Astrocyte (in vitro differentiated cells and primary cell): ENCODE measurements around the gene CDK5RAP2. TPM values are rescaled to one million over a fixed set of nuclear protein-coding genes. Genes with fewer than 3 reads are reported as not detected.

Experiments
- DNase-seq: peaks from one replicate; pipeline ENCODE4 v3.0.0-alpha.2; 2010; ENCODE audit warnings: low read depth
- FAIRE-seq: peaks from 2 replicates; lab custom pipeline; 2011; peaks lifted over from hg19 to GRCh38; lab: Jason Lieb, UNC
- H2AFZ ChIP-seq: 2 replicates; pipeline ENCODE4 v1.6.0; 2012; ENCODE audit warnings: low read depth, low read length, inconsistent platforms
- H3K27ac ChIP-seq: 2 replicates; pipeline ENCODE4 v1.5.1; 2011; ENCODE audit warnings: low read depth, low read length, inconsistent platforms
- H3K27me3 ChIP-seq: 2 replicates; pipeline ENCODE4 v1.6.0; 2011; ENCODE audit warnings: low read length, inconsistent platforms; ENCODE audit not compliant: insufficient read depth
- H3K36me3 ChIP-seq: 2 replicates; pipeline ENCODE4 v1.5.1; 2011; ENCODE audit warnings: low read length, inconsistent platforms; ENCODE audit not compliant: insufficient read depth
- H3K4me1 ChIP-seq: 2 replicates; pipeline ENCODE4 v1.5.1; 2011; ENCODE audit warnings: low read length, inconsistent platforms; ENCODE audit not compliant: insufficient read depth
- H3K4me2 ChIP-seq: 2 replicates; pipeline ENCODE4 v1.6.0; 2012; ENCODE audit warnings: low read length, inconsistent platforms
- H3K4me3 ChIP-seq: 2 replicates; pipeline ENCODE4 v1.5.1; 2011; ENCODE audit warnings: low read depth, mild to moderate bottlenecking, low read length, inconsistent platforms; ENCODE audit not compliant: insufficient read depth
- H3K79me2 ChIP-seq: 2 replicates; pipeline ENCODE4 v1.6.0; 2012; ENCODE audit warnings: mild to moderate bottlenecking, low read length, inconsistent platforms; ENCODE audit not compliant: insufficient read depth
- H3K9ac ChIP-seq: 2 replicates; pipeline ENCODE4 v1.6.0; 2012; ENCODE audit warnings: mild to moderate bottlenecking, low read length, inconsistent platforms
- H3K9me3 ChIP-seq: 2 replicates; pipeline ENCODE4 v1.5.1; 2012; ENCODE audit warnings: low read depth, mild to moderate bottlenecking, low read length, inconsistent platforms; ENCODE audit not compliant: insufficient read depth
- H4K20me1 ChIP-seq: 2 replicates; pipeline ENCODE4 v1.6.0; 2012; ENCODE audit warnings: low read length, inconsistent platforms; ENCODE audit not compliant: insufficient read depth
- H3K27ac Mint-ChIP-seq: one replicate; pipeline ENCODE4 v1.8.0; 2021; ENCODE audit warnings: mild to moderate bottlenecking, mixed read lengths; ENCODE audit not compliant: unreplicated experiment
- H3K27me3 Mint-ChIP-seq: one replicate; pipeline ENCODE4 v1.8.0; 2021; ENCODE audit warnings: low read depth, mixed read lengths; ENCODE audit not compliant: unreplicated experiment
- H3K36me3 Mint-ChIP-seq: one replicate; pipeline ENCODE4 v1.8.0; 2021; ENCODE audit warnings: low read depth, mixed read lengths; ENCODE audit not compliant: unreplicated experiment
- H3K4me1 Mint-ChIP-seq: one replicate; pipeline ENCODE4 v1.8.0; 2021; ENCODE audit warnings: low read depth, mixed read lengths; ENCODE audit not compliant: unreplicated experiment
- H3K4me3 Mint-ChIP-seq: one replicate; pipeline ENCODE4 v1.8.0; 2021; ENCODE audit warnings: mild to moderate bottlenecking, moderate library complexity, mixed read lengths; ENCODE audit not compliant: unreplicated experiment
- H3K9me3 Mint-ChIP-seq: one replicate; pipeline ENCODE4 v1.8.0; 2021; ENCODE audit warnings: mild to moderate bottlenecking, mixed read lengths; ENCODE audit not compliant: unreplicated experiment
- CTCF ChIP-seq: IDR thresholded peaks from 2 replicates; pipeline ENCODE4 v1.5.1; 2011; ENCODE audit warnings: low read depth, mild to moderate bottlenecking, inconsistent platforms, low read length, moderate library complexity; ENCODE audit not compliant: insufficient read depth
- EZH2 ChIP-seq: IDR thresholded peaks from 2 replicates; pipeline ENCODE4 v1.6.1; 2012; ENCODE audit warnings: mild to moderate bottlenecking, low read length, inconsistent platforms; ENCODE audit not compliant: insufficient read depth
- total RNA-seq: library from RNA; stranded (reverse); gene quantifications from 2 replicates; pipeline ENCODE4 v1.2.1, GENCODE V29; 2021

Gene CDK5RAP2
- total RNA-seq, 1 donor from 2014 or later = 36.3 TPM

- no peaks in the 10 kb centered on the region for H3K27me3 ChIP-seq
- H3K4me3 ChIP-seq = no peak overlapping the region
- H4K20me1 ChIP-seq = peaks cover 11% of the 10 kb centered on the region
- H2AFZ ChIP-seq = no peak overlapping the region
- no peak overlapping the region for H3K9ac ChIP-seq
- H3K4me3 Mint-ChIP-seq = no peak overlapping the region
- no peaks in the 10 kb centered on the region for H3K9me3 ChIP-seq
- no peak for TF ChIP-seq EZH2
- TF ChIP-seq CTCF = no peak
- peaks cover 16% of the 10 kb centered on the region for H3K4me1 ChIP-seq
- no peak overlapping the region for H3K27ac Mint-ChIP-seq
- no peak overlapping the region for H3K27ac ChIP-seq
- H3K36me3 Mint-ChIP-seq = peaks cover 16% of the 10 kb centered on the region
- H3K27me3 Mint-ChIP-seq = no peaks in the 10 kb centered on the region
- H3K79me2 ChIP-seq = peaks cover 35% of the 10 kb centered on the region
- no peak for FAIRE-seq
- no peaks in the 10 kb centered on the region for H3K9me3 Mint-ChIP-seq
- H3K36me3 ChIP-seq = peaks cover 27% of the 10 kb centered on the region
- no peaks in the 10 kb centered on the region for H3K4me1 Mint-ChIP-seq
- no peak overlapping the region for H3K4me2 ChIP-seq
- no peak for DNase-seq
Observed at GRCh38 chr9:120567874-120568273, 12.1 kb downstream of the CDK5RAP2 start.

- H3K9me3 ChIP-seq = no peaks in the 10 kb centered on the region
- H3K4me1 ChIP-seq = peaks cover 14% of the 10 kb centered on the region
- H3K27ac ChIP-seq = no peak overlapping the region
- no peak overlapping the region for H3K4me2 ChIP-seq
- Mint-ChIP-seq H3K27me3 (no peaks in the 10 kb centered on the region), H3K36me3 (peaks cover 17% of the 10 kb centered on the region), H3K9me3 (no peaks in the 10 kb centered on the region), H3K4me1 (no peaks in the 10 kb centered on the region), H3K27ac (no peak overlapping the region), H3K4me3 (no peak overlapping the region)
- H3K36me3 ChIP-seq = peaks cover 27% of the 10 kb centered on the region
- no peak overlapping the region for H2AFZ ChIP-seq
- no peak overlapping the region for H3K4me3 ChIP-seq
- peaks cover 33% of the 10 kb centered on the region for H3K79me2 ChIP-seq
- DNase-seq (no peak), FAIRE-seq (no peak)
- no peaks in the 10 kb centered on the region for H3K27me3 ChIP-seq
- H4K20me1 ChIP-seq = peaks cover 13% of the 10 kb centered on the region
- no peak overlapping the region for H3K9ac ChIP-seq
- no peak for TF ChIP-seq CTCF
- TF ChIP-seq EZH2 = no peak
Observed at GRCh38 chr9:120567081-120567480, 12.9 kb downstream of the CDK5RAP2 start.

GRCh38 chr9:120564589-120564988 is 15.4 kb downstream of the CDK5RAP2 start:
- no peaks in the 10 kb centered on the region for H3K27me3 Mint-ChIP-seq
- Histone ChIP-seq H4K20me1 (peaks cover 13% of the 10 kb centered on the region), H3K36me3 (peaks cover 29% of the 10 kb centered on the region), H3K27me3 (no peaks in the 10 kb centered on the region), H3K4me2 (no peak overlapping the region), H3K79me2 (peaks cover 33% of the 10 kb centered on the region), H2AFZ (no peak overlapping the region), H3K4me3 (no peak overlapping the region), H3K9me3 (no peaks in the 10 kb centered on the region), H3K4me1 (no peaks in the 10 kb centered on the region), H3K27ac (no peak overlapping the region), H3K9ac (no peak overlapping the region)
- no peak for FAIRE-seq
- H3K36me3 Mint-ChIP-seq = peaks cover 17% of the 10 kb centered on the region
- TF ChIP-seq CTCF (no peak), EZH2 (no peak)
- H3K9me3 Mint-ChIP-seq = no peaks in the 10 kb centered on the region
- no peak for DNase-seq
- H3K27ac Mint-ChIP-seq = no peak overlapping the region
- no peaks in the 10 kb centered on the region for H3K4me1 Mint-ChIP-seq
- H3K4me3 Mint-ChIP-seq = no peak overlapping the region
